SK-N-SH treated with all-trans-retinoic acid at 6 μM for 48 hours (cell line): Measurements from ENCODE around the gene PLEKHA4.
"Not testable (repeated sequence)": the region's sequence is repeated elsewhere in the genome, so short reads cannot be mapped to it uniquely, and the experiment has no call there.

Experiments
- ATAC-seq: fragments of 200-7000 bp; cut with Tn5 transposase; 3 replicates; pipeline ENCODE4 v1.9.1; 2020; ENCODE audit warnings: mild to moderate bottlenecking, moderate library complexity
- ARNTL ChIP-seq: fragments of 450-650 bp; formaldehyde crosslinking; IDR thresholded peaks from 2 replicates; pipeline ENCODE4 v1.5.0; 2020; ENCODE audit warnings: low read depth, mild to moderate bottlenecking, moderate library complexity, borderline replicate concordance
- BACH2 ChIP-seq: fragments of 250-450 bp; sonication (Bioruptor Pico); IDR thresholded peaks from 2 replicates; pipeline ENCODE4 v1.9.0; 2021; ENCODE audit warnings: mild to moderate bottlenecking, borderline replicate concordance
- ESRRG ChIP-seq: fragments of 250-450 bp; sonication (Bioruptor Pico); IDR thresholded peaks from 2 replicates; pipeline ENCODE4 v1.6.1; 2021; ENCODE audit warnings: mild to moderate bottlenecking
- GLIS3 ChIP-seq: fragments of 250-450 bp; sonication (Bioruptor Pico); IDR thresholded peaks from 2 replicates; pipeline ENCODE4 v1.5.0; 2020; ENCODE audit warnings: mild to moderate bottlenecking, moderate library complexity
- OSR1 ChIP-seq: fragments of 250-450 bp; sonication (Bioruptor Pico); IDR thresholded peaks from 2 replicates; pipeline ENCODE4 v1.8.0; 2022; ENCODE audit warnings: moderate library complexity, mild to moderate bottlenecking, inconsistent platforms
- POU6F1 ChIP-seq: fragments of 250-450 bp; sonication (Bioruptor Pico); IDR thresholded peaks from 2 replicates; pipeline ENCODE4 v1.8.0; 2021; ENCODE audit warnings: low read depth, mild to moderate bottlenecking, moderate library complexity, borderline replicate concordance
- PPARA ChIP-seq: fragments of 250-450 bp; sonication (Bioruptor Pico); IDR thresholded peaks from 2 replicates; pipeline ENCODE4 v1.5.0; 2020; ENCODE audit warnings: mild to moderate bottlenecking, borderline replicate concordance
- RARB ChIP-seq: fragments of 250-450 bp; sonication (Bioruptor Pico); IDR thresholded peaks from 2 replicates; pipeline ENCODE4 v1.8.0; 2021; ENCODE audit warnings: mild to moderate bottlenecking, moderate library complexity
- SNAI2 ChIP-seq: fragments of 250-450 bp; sonication (Bioruptor Pico); IDR thresholded peaks from 2 replicates; pipeline ENCODE4 v1.5.0; 2020; ENCODE audit warnings: mild to moderate bottlenecking, moderate library complexity
- TCF4 ChIP-seq: fragments of 250-450 bp; sonication (Bioruptor Pico); IDR thresholded peaks from 2 replicates; pipeline ENCODE4 v1.8.0; 2021; ENCODE audit warnings: mild to moderate bottlenecking, moderate library complexity, borderline replicate concordance
- TOX ChIP-seq: fragments of 250-450 bp; sonication (Bioruptor Pico); IDR thresholded peaks from 2 replicates; pipeline ENCODE4 v1.8.0; 2021; ENCODE audit warnings: mild to moderate bottlenecking, moderate library complexity, borderline replicate concordance
- TSHZ2 ChIP-seq: fragments of 250-450 bp; sonication (Bioruptor Pico); IDR thresholded peaks from 2 replicates; pipeline ENCODE4 v1.5.0; 2020; ENCODE audit warnings: mild to moderate bottlenecking, moderate library complexity
- ZC3H10 ChIP-seq: fragments of 250-450 bp; sonication (Bioruptor Pico); IDR thresholded peaks from 2 replicates; pipeline ENCODE4 v1.5.1; 2021; ENCODE audit warnings: mild to moderate bottlenecking, moderate library complexity
- ZFP3 ChIP-seq: fragments of 250-450 bp; sonication (Bioruptor Pico); IDR thresholded peaks from 2 replicates; pipeline ENCODE4 v1.5.0; 2020; ENCODE audit warnings: mild to moderate bottlenecking, moderate library complexity
- ZFP30 ChIP-seq: fragments of 450-650 bp; formaldehyde crosslinking; IDR thresholded peaks from 2 replicates; pipeline ENCODE4 v1.5.0; 2022; ENCODE audit warnings: mild to moderate bottlenecking, moderate library complexity
- ZNF565 ChIP-seq: fragments of 450-650 bp; formaldehyde crosslinking; conservative IDR thresholded peaks from 2 replicates; pipeline ENCODE4 v1.5.0; 2020; ENCODE audit warnings: low read depth, mild to moderate bottlenecking, moderate library complexity
- ZNF70 ChIP-seq: fragments of 450-650 bp; formaldehyde crosslinking; IDR thresholded peaks from 2 replicates; pipeline ENCODE4 v1.5.0; 2020; ENCODE audit warnings: mild to moderate bottlenecking, moderate library complexity
- ZNF8 ChIP-seq: fragments of 450-650 bp; formaldehyde crosslinking; IDR thresholded peaks from 2 replicates; pipeline ENCODE4 v1.5.0; 2020; ENCODE audit warnings: mild to moderate bottlenecking, moderate library complexity
- TF ChIP-seq, protein P1 (sequence below): fragments of 250-450 bp; sonication (Bioruptor Pico); IDR thresholded peaks from 2 replicates; pipeline ENCODE4 v1.5.1; 2021; ENCODE audit warnings: mild to moderate bottlenecking, moderate library complexity
- TF ChIP-seq, protein P2 (sequence below): fragments of 250-450 bp; sonication (Bioruptor Pico); IDR thresholded peaks from 2 replicates; pipeline ENCODE4 v1.8.0; 2020; ENCODE audit warnings: mild to moderate bottlenecking, moderate library complexity, borderline replicate concordance

The PLEKHA4 gene

GRCh38 chr19:48852292-48852691, 16.1 kb downstream of the PLEKHA4 start:
- no peak for ATAC-seq

GRCh38 chr19:48846659-48847058, 21.8 kb downstream of the PLEKHA4 start:
- ATAC-seq: not testable (repeated sequence)

More at GRCh38 chr19:48852292-48852691, 16.1 kb downstream of the PLEKHA4 start:
- TF ChIP-seq, protein P1, sequence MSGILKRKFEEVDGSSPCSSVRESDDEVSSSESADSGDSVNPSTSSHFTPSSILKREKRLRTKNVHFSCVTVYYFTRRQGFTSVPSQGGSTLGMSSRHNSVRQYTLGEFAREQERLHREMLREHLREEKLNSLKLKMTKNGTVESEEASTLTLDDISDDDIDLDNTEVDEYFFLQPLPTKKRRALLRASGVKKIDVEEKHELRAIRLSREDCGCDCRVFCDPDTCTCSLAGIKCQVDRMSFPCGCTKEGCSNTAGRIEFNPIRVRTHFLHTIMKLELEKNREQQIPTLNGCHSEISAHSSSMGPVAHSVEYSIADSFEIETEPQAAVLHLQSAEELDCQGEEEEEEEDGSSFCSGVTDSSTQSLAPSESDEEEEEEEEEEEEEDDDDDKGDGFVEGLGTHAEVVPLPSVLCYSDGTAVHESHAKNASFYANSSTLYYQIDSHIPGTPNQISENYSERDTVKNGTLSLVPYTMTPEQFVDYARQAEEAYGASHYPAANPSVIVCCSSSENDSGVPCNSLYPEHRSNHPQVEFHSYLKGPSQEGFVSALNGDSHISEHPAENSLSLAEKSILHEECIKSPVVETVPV (CRISPR knock-in tag): no peak
- TF ChIP-seq, protein P2, sequence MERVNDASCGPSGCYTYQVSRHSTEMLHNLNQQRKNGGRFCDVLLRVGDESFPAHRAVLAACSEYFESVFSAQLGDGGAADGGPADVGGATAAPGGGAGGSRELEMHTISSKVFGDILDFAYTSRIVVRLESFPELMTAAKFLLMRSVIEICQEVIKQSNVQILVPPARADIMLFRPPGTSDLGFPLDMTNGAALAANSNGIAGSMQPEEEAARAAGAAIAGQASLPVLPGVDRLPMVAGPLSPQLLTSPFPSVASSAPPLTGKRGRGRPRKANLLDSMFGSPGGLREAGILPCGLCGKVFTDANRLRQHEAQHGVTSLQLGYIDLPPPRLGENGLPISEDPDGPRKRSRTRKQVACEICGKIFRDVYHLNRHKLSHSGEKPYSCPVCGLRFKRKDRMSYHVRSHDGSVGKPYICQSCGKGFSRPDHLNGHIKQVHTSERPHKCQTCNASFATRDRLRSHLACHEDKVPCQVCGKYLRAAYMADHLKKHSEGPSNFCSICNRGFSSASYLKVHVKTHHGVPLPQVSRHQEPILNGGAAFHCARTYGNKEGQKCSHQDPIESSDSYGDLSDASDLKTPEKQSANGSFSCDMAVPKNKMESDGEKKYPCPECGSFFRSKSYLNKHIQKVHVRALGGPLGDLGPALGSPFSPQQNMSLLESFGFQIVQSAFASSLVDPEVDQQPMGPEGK (CRISPR knock-in tag): no peak
- no peak for TF ChIP-seq ZNF70 (CRISPR knock-in tag)
- TF ChIP-seq BACH2 (CRISPR knock-in tag): no peak

DNA sequence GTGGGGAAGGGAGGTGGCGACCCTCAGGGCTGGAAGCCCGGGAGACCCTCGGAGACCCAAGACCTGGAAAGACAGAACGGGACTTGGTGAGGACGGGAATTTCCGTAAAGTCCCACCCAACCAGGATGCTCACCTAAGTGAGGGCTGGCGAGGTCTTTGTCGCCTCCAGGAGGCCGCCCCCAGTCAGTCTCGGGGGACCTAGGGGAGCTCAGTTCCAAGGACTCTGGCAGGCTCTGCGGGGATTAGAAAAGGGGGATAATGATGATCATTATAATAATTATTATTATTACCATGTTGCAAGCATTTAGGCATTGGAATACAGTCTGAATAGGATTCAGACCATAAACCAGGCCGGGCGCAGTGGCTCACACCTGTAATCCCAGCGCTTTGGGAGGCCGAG, 23.0 kb downstream of the PLEKHA4 start:
- no peak for TF ChIP-seq RARB (CRISPR knock-in tag)
- TF ChIP-seq OSR1 (CRISPR knock-in tag): no peak
- no peak for TF ChIP-seq ZFP3 (CRISPR knock-in tag)
- no peak for TF ChIP-seq POU6F1 (CRISPR knock-in tag)
- TF ChIP-seq TCF4 (CRISPR knock-in tag): no peak
- no peak for TF ChIP-seq ESRRG (CRISPR knock-in tag)
- TF ChIP-seq, protein P1 (CRISPR knock-in tag): no peak
- TF ChIP-seq ZNF565: no peak
- no peak for TF ChIP-seq ZNF70 (CRISPR knock-in tag)
- TF ChIP-seq, protein P2 (CRISPR knock-in tag): no peak
- TF ChIP-seq ZFP30: no peak
- TF ChIP-seq TSHZ2 (CRISPR knock-in tag): no peak
- TF ChIP-seq ARNTL (CRISPR knock-in tag): no peak
- TF ChIP-seq GLIS3 (CRISPR knock-in tag): no peak
- TF ChIP-seq SNAI2 (CRISPR knock-in tag): no peak
- TF ChIP-seq TOX (CRISPR knock-in tag): no peak
- no peak for TF ChIP-seq PPARA (CRISPR knock-in tag)
- TF ChIP-seq ZC3H10: no peak
- no peak for TF ChIP-seq ZNF8 (CRISPR knock-in tag)
- no peak for TF ChIP-seq BACH2 (CRISPR knock-in tag)

More for the DNA sequence above, 23.0 kb downstream of the PLEKHA4 start:
- ATAC-seq: no peak
